ENCODE results near the gene FLAD1.
A peak's percentile ranks its signal among the peaks of the same experiment; 100 is the strongest.

The FLAD1 gene

GRCh38 chr1:155001675-155002463 lies 18.7 kb downstream of the FLAD1 start:
- Histone ChIP-seq H3K27me3 (ENCODE audit: control insufficient read depth, insufficient read depth, low read length) (0 out of 2 replicates have a peak, but pooled peaks cover 3% of the 10 kb centered on the region), H3K27ac (ENCODE audit: low read depth, low read length) (peak overlapping the region; percentile 92), H3K4me1 (ENCODE audit: control insufficient read depth, insufficient read depth, low read length) (peaks cover 14% of the 10 kb centered on the region), H3K36me3 (ENCODE audit: control insufficient read depth, insufficient read depth, low read length) (no peaks in the 10 kb centered on the region), H3K9ac (ENCODE audit: low read depth, low read length) (peak overlapping the region; percentile 83; the same call in 1 of the 2 replicates), H3K9me3 (ENCODE audit: control insufficient read depth, insufficient read depth, low read length) (no peaks in the 10 kb centered on the region), H3K4me3 (ENCODE audit: low read depth, low read length) (peak overlapping the region; percentile 68)

- H3K9me3 ChIP-seq (ENCODE audit: control insufficient read depth, insufficient read depth, low read length): no peaks in the 10 kb centered on the region
- no peaks in the 10 kb centered on the region for H3K36me3 ChIP-seq (ENCODE audit: control insufficient read depth, insufficient read depth, low read length)
- peaks cover 14% of the 10 kb centered on the region for H3K4me1 ChIP-seq (ENCODE audit: control insufficient read depth, insufficient read depth, low read length)
- H3K9ac ChIP-seq (ENCODE audit: low read depth, low read length): peak within 1 kb of the TSS; percentile 64; the same call in 1 of the 2 replicates
- H3K27ac ChIP-seq (ENCODE audit: low read depth, low read length): peak within 1 kb of the TSS; percentile 92
- H3K27me3 ChIP-seq (ENCODE audit: control insufficient read depth, insufficient read depth, low read length): 0 out of 2 replicates have a peak, but pooled peaks cover 2% of the 10 kb centered on the region
- peak within 1 kb of the TSS; percentile 84 for H3K4me3 ChIP-seq (ENCODE audit: low read depth, low read length)
These were observed 19.5 kb downstream of the FLAD1 start, which contains the start of gene ZBTB7B for GRCh38 chr1:155002464-155003226. Gene ZBTB7B, plus strand, starts transcription at chr1:155002802. Its CDS starts 11,859 bp downstream, at chr1:155014661.

GRCh38 chr1:155003227-155003765 lies 20.2 kb downstream of the FLAD1 start:
- Histone ChIP-seq H3K36me3 (ENCODE audit: control insufficient read depth, insufficient read depth, low read length) (no peaks in the 10 kb centered on the region), H3K9ac (ENCODE audit: low read depth, low read length) (peak overlapping the region; percentile 64; the same call in 1 of the 2 replicates), H3K9me3 (ENCODE audit: control insufficient read depth, insufficient read depth, low read length) (no peaks in the 10 kb centered on the region), H3K4me1 (ENCODE audit: control insufficient read depth, insufficient read depth, low read length) (peaks cover 14% of the 10 kb centered on the region), H3K4me3 (ENCODE audit: low read depth, low read length) (peak overlapping the region; percentile 84), H3K27ac (ENCODE audit: low read depth, low read length) (peak overlapping the region; percentile 81), H3K27me3 (ENCODE audit: control insufficient read depth, insufficient read depth, low read length) (no peaks in the 10 kb centered on the region)

- Histone ChIP-seq H3K27me3 (ENCODE audit: control insufficient read depth, insufficient read depth, low read length) (no peaks in the 10 kb centered on the region), H3K36me3 (ENCODE audit: control insufficient read depth, insufficient read depth, low read length) (no peaks in the 10 kb centered on the region), H3K4me1 (ENCODE audit: control insufficient read depth, insufficient read depth, low read length) (peaks cover 14% of the 10 kb centered on the region), H3K27ac (ENCODE audit: low read depth, low read length) (peak overlapping the region; percentile 81), H3K9ac (ENCODE audit: low read depth, low read length) (peak overlapping the region; percentile 64; the same call in 1 of the 2 replicates), H3K4me3 (ENCODE audit: low read depth, low read length) (peak overlapping the region; percentile 84), H3K9me3 (ENCODE audit: control insufficient read depth, insufficient read depth, low read length) (no peaks in the 10 kb centered on the region)
These were observed 20.7 kb downstream of the FLAD1 start for GRCh38 chr1:155003766-155004351.

- H3K4me3 ChIP-seq (ENCODE audit: low read depth, low read length): peak overlapping the region; percentile 84
- peak overlapping the region; percentile 81 for H3K27ac ChIP-seq (ENCODE audit: low read depth, low read length)
- no peaks in the 10 kb centered on the region for H3K27me3 ChIP-seq (ENCODE audit: control insufficient read depth, insufficient read depth, low read length)
- no peaks in the 10 kb centered on the region for H3K36me3 ChIP-seq (ENCODE audit: control insufficient read depth, insufficient read depth, low read length)
- H3K4me1 ChIP-seq (ENCODE audit: control insufficient read depth, insufficient read depth, low read length): peaks cover 14% of the 10 kb centered on the region
- H3K9me3 ChIP-seq (ENCODE audit: control insufficient read depth, insufficient read depth, low read length): no peaks in the 10 kb centered on the region
- H3K9ac ChIP-seq (ENCODE audit: low read depth, low read length): peak overlapping the region; percentile 55; the same call in 1 of the 2 replicates
These were observed 21.4 kb downstream of the FLAD1 start for GRCh38 chr1:155004352-155005075.

GRCh38 chr1:155005076-155006011 lies 22.2 kb downstream of the FLAD1 start:
- Histone ChIP-seq H3K4me1 (ENCODE audit: control insufficient read depth, insufficient read depth, low read length) (peaks cover 17% of the 10 kb centered on the region), H3K27me3 (ENCODE audit: control insufficient read depth, insufficient read depth, low read length) (no peaks in the 10 kb centered on the region), H3K9ac (ENCODE audit: low read depth, low read length) (0 out of 2 replicates have a peak overlapping the region, but pooled peaks have one; percentile 55), H3K4me3 (ENCODE audit: low read depth, low read length) (peak overlapping the region; percentile 84; the same call in 1 of the 2 replicates), H3K27ac (ENCODE audit: low read depth, low read length) (peak overlapping the region; percentile 81), H3K36me3 (ENCODE audit: control insufficient read depth, insufficient read depth, low read length) (no peaks in the 10 kb centered on the region), H3K9me3 (ENCODE audit: control insufficient read depth, insufficient read depth, low read length) (no peaks in the 10 kb centered on the region)

- Histone ChIP-seq H3K9ac (ENCODE audit: low read depth, low read length) (no peak overlapping the region), H3K27me3 (ENCODE audit: control insufficient read depth, insufficient read depth, low read length) (no peaks in the 10 kb centered on the region), H3K9me3 (ENCODE audit: control insufficient read depth, insufficient read depth, low read length) (no peaks in the 10 kb centered on the region), H3K27ac (ENCODE audit: low read depth, low read length) (no peak overlapping the region), H3K4me3 (ENCODE audit: low read depth, low read length) (no peak overlapping the region), H3K36me3 (ENCODE audit: control insufficient read depth, insufficient read depth, low read length) (no peaks in the 10 kb centered on the region), H3K4me1 (ENCODE audit: control insufficient read depth, insufficient read depth, low read length) (peaks cover 17% of the 10 kb centered on the region)
These were observed 23.5 kb downstream of the FLAD1 start for GRCh38 chr1:155006601-155007101.

GRCh38 chr1:155007251-155007828 lies 24.2 kb downstream of the FLAD1 start:
- H3K36me3 ChIP-seq (ENCODE audit: control insufficient read depth, insufficient read depth, low read length): no peaks in the 10 kb centered on the region
- H3K27me3 ChIP-seq (ENCODE audit: control insufficient read depth, insufficient read depth, low read length): no peaks in the 10 kb centered on the region
- H3K27ac ChIP-seq (ENCODE audit: low read depth, low read length): no peak overlapping the region
- H3K9me3 ChIP-seq (ENCODE audit: control insufficient read depth, insufficient read depth, low read length): no peaks in the 10 kb centered on the region
- H3K9ac ChIP-seq (ENCODE audit: low read depth, low read length): no peak overlapping the region
- H3K4me3 ChIP-seq (ENCODE audit: low read depth, low read length): no peak overlapping the region
- H3K4me1 ChIP-seq (ENCODE audit: control insufficient read depth, insufficient read depth, low read length): peaks cover 21% of the 10 kb centered on the region

Measured in HUES48 (cell line).